Measurements from ENCODE around the gene CNOT1. TPM values are rescaled to one million over a fixed set of nuclear protein-coding genes. Genes with fewer than 3 reads are reported as not detected.
"Not testable (repeated sequence)": the region's sequence is repeated elsewhere in the genome, so short reads cannot be mapped to it uniquely, and the experiment has no call there.

CNOT1 gene
- total and polyA plus RNA-seq, 2 of the 4 experiments (the other 2 are of a cell fraction), result 85.5 to 357 TPM

DNA sequence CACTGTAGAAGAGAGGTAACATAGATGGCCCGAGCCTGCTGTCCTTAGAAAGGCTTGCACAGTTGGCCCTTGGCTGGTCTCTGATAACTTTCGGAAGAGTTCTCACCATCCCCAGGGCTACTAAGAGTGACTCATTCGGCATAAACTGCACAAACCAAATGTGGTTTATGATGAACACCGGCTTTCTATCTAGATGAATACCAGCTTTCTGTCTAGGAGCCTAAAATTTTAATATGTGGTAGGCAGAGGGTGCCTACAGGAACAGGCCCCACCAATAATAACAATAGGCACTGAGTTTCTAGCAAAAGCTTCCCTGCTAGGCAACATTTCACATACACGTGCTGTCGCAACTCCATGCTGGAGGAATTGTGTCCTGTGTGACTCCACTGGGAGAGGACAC, 15.4 kb downstream of the CNOT1 start:
- ChIA-PET CTCF (no interaction called here), POLR2A (ENCODE audit: unreplicated experiment) (no interaction called here)
- Histone ChIP-seq H3K56ac (ENCODE audit: extremely low read depth, insufficient read depth, low read length) (no peak overlapping the region), H3K79me1 (ENCODE audit: low read depth in 1 of 2, low read length in 2 of 2) (peaks cover 14 to 60% of the 10 kb centered on the region in 2 experiments), H3K36me3 (ENCODE audit: control insufficient read depth, insufficient read depth, low read length) (peaks cover 28% of the 10 kb centered on the region), H4K91ac (ENCODE audit: insufficient read depth, low read depth, low read length) (no peak overlapping the region), H2BK20ac (ENCODE audit: low read depth, low read length) (no peak overlapping the region), H4K5ac (ENCODE audit: low read depth, low read length) (no peak overlapping the region), H3K18ac (ENCODE audit: low read depth, low read length) (no peak overlapping the region), H3K4me3 (ENCODE audit: insufficient read depth, low read depth, low read length) (no peak overlapping the region), H3K23ac (ENCODE audit: low read depth, low read length) (no peak overlapping the region), H3K9me3 (ENCODE audit: control insufficient read depth, insufficient read depth, low read length) (no peaks in the 10 kb centered on the region), H2BK120ac (ENCODE audit: low read depth, low read length) (no peak overlapping the region), H2AK5ac (ENCODE audit: low read depth, low read length) (no peak overlapping the region), H2BK15ac (ENCODE audit: low read depth, low read length) (no peak overlapping the region), H3K4me2 (ENCODE audit: low read depth, low read length) (no peak overlapping the region), H3K9me1 (ENCODE audit: insufficient read depth, low read length) (peaks cover 12% of the 10 kb centered on the region; the same call in 1 of the 2 replicates), H3K27ac (ENCODE audit: insufficient read depth, low read length) (no peak overlapping the region), H3K9ac (ENCODE audit: low read depth, low read length) (no peak overlapping the region), H3K14ac (replicated peaks; ENCODE audit: low read depth, low read length) (0 out of 2 replicates have a peak overlapping the region, but pooled peaks have one; percentile 21), H2BK5ac (ENCODE audit: low read depth, low read length, poor library complexity, severe bottlenecking) (no peak overlapping the region), H2AK9ac (replicated peaks; ENCODE audit: low read depth, low read length, poor library complexity) (no peak overlapping the region), H3K4ac (ENCODE audit: low read depth, low read length) (no peak overlapping the region), H3K4me1 (ENCODE audit: control insufficient read depth, insufficient read depth, low read length) (peaks cover 3% of the 10 kb centered on the region), H4K8ac (ENCODE audit: low read depth in 2 of 2, low read length in 2 of 2) (no peak overlapping the region), H2AFZ (replicated peaks; ENCODE audit: low read length, poor library complexity) (no peak overlapping the region), H4K20me1 (ENCODE audit: insufficient read depth, low read length) (peaks cover 67% of the 10 kb centered on the region), H3K27me3 (ENCODE audit: control insufficient read depth, insufficient read depth, low read length) (no peaks in the 10 kb centered on the region)
- DNase-seq (peak; percentile 69), ATAC-seq (ENCODE audit: low read depth) (peak; percentile 74)
- no CpG with 5 or more reads among the region's 6 CpGs for WGBS, 2 experiments (ENCODE audit: extremely low coverage in 2 of 2, insufficient read length in 1 of 2)
- TF ChIP-seq CEBPB (IDR thresholded peaks at IDR 0.05; ENCODE audit: low read depth, low read length), result peak; percentile 51; the same call in 1 of the 2 replicates
- TF ChIP-seq BHLHE40 (IDR thresholded peaks at IDR 0.05; ENCODE audit: low read depth, low read length), result no peak
- no peak for TF ChIP-seq NFE2L2 (IDR thresholded peaks at IDR 0.05; ENCODE audit: low read depth, low read length)
- TF ChIP-seq MAFK (IDR thresholded peaks at IDR 0.05; ENCODE audit: low read depth, low read length), result no peak
- TF ChIP-seq MXI1 (IDR thresholded peaks at IDR 0.05; ENCODE audit: borderline replicate concordance, low read depth, low read length), result no peak
- TF ChIP-seq MAZ (IDR thresholded peaks at IDR 0.05; ENCODE audit: borderline replicate concordance, low read depth, low read length), result no peak
- BruUV-seq (replicated peaks), result no TSS peak
- intact Hi-C loops (cut with micrococcal nuclease), result no loop called here
- dilution Hi-C loops (cut with HindIII; ENCODE audit: low sequenced_read_pairs, unreplicated experiment), result no loop called here
- in situ Hi-C loops (cut with MboI; ENCODE audit: low sequenced_read_pairs), result no loop called here

DNA sequence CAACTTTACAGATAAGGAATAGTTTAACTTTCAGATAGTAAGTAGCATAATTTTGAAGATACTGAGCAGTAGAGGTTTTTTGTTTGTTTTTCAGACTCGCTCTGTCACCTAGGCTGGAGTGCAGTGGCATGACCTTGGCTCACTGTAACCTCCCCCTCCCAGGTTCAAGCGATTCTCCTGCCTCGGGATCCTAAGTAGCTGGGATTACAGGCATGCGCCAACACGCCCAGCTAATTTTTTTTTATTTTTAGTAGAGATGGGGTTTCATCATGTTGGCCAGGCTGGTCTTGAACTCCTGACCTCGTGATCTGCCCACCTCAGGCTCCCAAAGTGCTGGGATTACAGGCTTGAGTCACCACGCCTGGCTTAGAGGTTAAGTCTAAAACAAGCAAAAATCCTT, 16.7 kb downstream of the CNOT1 start:
- DNase-seq; H2BK15ac ChIP-seq (ENCODE audit: low read depth, low read length); H2AFZ ChIP-seq (replicated peaks; ENCODE audit: low read length, poor library complexity); H2AK9ac ChIP-seq (replicated peaks; ENCODE audit: low read depth, low read length, poor library complexity); H3K4me2 ChIP-seq (ENCODE audit: low read depth, low read length); H2BK120ac ChIP-seq (ENCODE audit: low read depth, low read length); H3K9me3 ChIP-seq (ENCODE audit: control insufficient read depth, insufficient read depth, low read length); H2BK20ac ChIP-seq (ENCODE audit: low read depth, low read length); dilution Hi-C loops (cut with HindIII; ENCODE audit: low sequenced_read_pairs, unreplicated experiment); intact Hi-C loops (cut with micrococcal nuclease); H3K18ac ChIP-seq (ENCODE audit: low read depth, low read length); H4K8ac ChIP-seq (ENCODE audit: low read depth in 2 of 2, low read length in 2 of 2); H3K9me1 ChIP-seq (ENCODE audit: insufficient read depth, low read length); H3K23ac ChIP-seq (ENCODE audit: low read depth, low read length); H3K27ac ChIP-seq (ENCODE audit: insufficient read depth, low read length); ATAC-seq (ENCODE audit: low read depth); POLR2A ChIA-PET (ENCODE audit: unreplicated experiment); CTCF ChIA-PET; in situ Hi-C loops (cut with MboI; ENCODE audit: low sequenced_read_pairs); H3K9ac ChIP-seq (ENCODE audit: low read depth, low read length); H2AK5ac ChIP-seq (ENCODE audit: low read depth, low read length); H3K4me1 ChIP-seq (ENCODE audit: control insufficient read depth, insufficient read depth, low read length); BruUV-seq (replicated peaks); H3K14ac ChIP-seq (replicated peaks; ENCODE audit: low read depth, low read length); H4K91ac ChIP-seq (ENCODE audit: insufficient read depth, low read depth, low read length); H4K5ac ChIP-seq (ENCODE audit: low read depth, low read length); H3K4me3 ChIP-seq (ENCODE audit: insufficient read depth, low read depth, low read length); H3K27me3 ChIP-seq (ENCODE audit: control insufficient read depth, insufficient read depth, low read length); H2BK5ac ChIP-seq (ENCODE audit: low read depth, low read length, poor library complexity, severe bottlenecking); H3K4ac ChIP-seq (ENCODE audit: low read depth, low read length); H3K56ac ChIP-seq (ENCODE audit: extremely low read depth, insufficient read depth, low read length): not testable (repeated sequence)
- no CpG with 5 or more reads among the region's 7 CpGs for WGBS, 2 experiments (ENCODE audit: extremely low coverage in 2 of 2, insufficient read length in 1 of 2)
- H3K79me1 ChIP-seq (ENCODE audit: low read depth in 1 of 2, low read length in 2 of 2), result peaks cover 10 to 58% of the 10 kb centered on the region in 2 experiments
- H3K36me3 ChIP-seq (ENCODE audit: control insufficient read depth, insufficient read depth, low read length), result peaks cover 20% of the 10 kb centered on the region
- H4K20me1 ChIP-seq (ENCODE audit: insufficient read depth, low read length), result peaks cover 68% of the 10 kb centered on the region

All from IMR-90 (cell line).